ENCODE measurements around the gene AGAP1.

- no peak for TF ChIP-seq CTCF (IDR thresholded peaks at IDR 0.05)
- no peak for TF ChIP-seq POLR2A (IDR thresholded peaks at IDR 0.05)
Observed at GRCh38 chr2:235479604-235480003, 14.2 kb upstream of the AGAP1 start.
